Measurements from ENCODE around the gene ADH6.
"Not testable (repeated sequence)": the region's sequence is repeated elsewhere in the genome, so short reads cannot be mapped to it uniquely, and the experiment has no call there.

Gene ADH6

DNA sequence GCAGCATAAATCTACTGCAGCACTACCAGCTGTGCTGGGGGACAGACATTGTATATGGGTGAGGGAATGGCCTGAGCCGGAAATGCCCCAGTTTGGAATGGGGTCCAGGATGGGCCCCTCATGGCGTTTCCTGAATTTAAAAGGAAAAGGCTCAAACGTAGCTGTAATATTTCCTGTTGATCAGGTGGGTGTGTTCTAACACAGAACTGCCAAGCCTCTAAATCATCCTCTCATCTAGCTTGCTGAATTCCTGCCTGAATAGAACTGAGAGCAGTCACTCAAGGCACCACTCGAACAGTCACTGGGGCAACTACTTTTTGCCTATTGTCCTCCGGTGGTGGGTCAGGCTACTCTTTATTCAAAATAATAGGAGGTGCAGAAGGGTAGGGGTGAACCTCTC is 28.7 kb downstream of the ADH6 start:
- DNase-seq (ENCODE audit: low read depth in 2 of 2), result no peak

DNA sequence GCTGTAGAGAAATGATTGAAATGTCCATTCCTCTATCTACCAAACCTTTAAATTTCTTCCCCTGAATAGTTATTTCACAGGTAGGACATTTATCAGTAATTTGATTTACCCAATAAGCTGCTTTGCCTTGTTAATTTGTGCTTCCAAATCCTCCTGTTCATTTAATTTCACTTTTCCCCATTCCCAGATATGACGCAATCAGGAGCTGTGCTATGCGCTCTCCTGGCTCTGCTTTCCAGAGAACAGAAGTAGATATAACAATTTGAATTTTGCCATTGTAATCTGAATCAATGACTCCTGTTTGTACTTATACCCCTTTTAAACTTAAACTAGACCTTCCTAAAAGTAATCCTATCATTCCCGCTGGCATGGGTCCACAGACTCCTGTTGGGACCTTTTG is 29.1 kb downstream of the ADH6 start:
- DNase-seq (ENCODE audit: low read depth in 2 of 2), result not testable (repeated sequence)

DNA sequence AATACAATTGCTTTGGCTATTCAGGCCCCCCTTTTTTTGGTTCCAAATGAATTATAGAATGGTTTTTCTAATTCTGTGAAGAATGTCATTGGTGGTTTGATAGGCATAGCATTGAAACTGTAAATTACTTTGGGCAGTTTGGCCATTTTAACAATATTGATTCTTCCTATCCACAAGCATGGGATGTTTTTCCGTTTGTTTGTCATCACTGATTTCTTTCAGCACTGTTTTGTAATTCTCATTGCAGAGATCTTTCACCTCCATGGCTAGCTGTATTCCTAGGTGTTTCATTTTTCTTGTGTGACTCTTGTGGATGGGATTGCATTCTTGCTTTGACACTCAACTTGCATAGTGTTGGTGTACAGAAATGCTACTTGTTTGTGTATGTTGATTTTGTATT is 33.0 kb downstream of the ADH6 start:
- no peak for DNase-seq (ENCODE audit: low read depth in 2 of 2)

DNA sequence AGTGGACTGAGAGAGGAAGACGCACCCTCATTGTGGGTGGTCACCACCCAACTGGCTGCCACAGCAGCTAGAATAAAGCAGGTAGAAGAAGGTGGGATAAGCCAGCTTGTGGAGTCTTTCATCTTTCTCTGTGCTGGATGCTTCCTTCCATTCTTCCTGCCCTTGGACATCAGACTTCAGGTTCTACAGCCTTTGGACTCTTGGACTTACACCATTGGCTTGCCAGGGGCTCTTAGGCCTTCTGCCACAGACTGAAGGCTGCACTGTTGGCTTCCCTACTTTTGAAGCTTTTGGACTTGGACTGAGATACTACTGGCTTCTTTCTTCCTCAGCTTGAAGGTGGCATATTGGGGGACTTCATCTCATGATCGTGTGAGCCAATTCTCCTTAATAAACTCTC is 33.5 kb downstream of the ADH6 start:
- DNase-seq (ENCODE audit: low read depth in 2 of 2), result no peak

DNA sequence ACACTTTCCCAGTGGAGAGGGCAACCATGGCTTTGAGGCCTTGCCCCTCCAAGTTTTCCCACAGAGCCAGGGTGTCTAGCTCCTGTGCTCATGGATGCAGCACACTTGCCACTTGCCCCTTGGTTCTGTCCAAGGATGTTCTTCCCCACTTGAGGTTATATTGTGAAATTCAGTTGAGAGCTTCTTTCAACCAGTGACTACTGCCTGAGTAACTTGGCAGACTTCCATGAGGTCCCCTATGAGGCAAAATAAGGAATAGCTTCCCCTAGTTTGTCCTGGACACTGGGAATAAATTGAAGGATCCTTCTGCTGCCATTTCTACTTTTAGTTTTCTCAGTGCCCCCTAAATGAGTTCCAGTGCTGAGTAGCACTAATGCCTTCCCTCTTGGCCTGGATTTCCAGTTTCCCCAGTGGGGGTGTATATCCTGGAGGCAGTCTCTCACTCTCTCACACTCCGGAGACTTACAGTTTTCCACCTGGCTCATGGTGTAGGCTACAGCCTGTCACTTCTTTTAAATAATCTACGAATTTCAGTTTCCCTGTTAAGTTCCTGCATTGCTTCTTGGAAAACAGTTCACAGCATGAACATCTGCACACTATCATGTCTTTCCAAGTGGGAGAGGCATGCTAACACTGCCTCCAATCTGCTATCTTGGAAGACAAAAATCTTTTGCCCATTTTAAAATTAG is 38.5 kb downstream of the ADH6 start:
- DNase-seq (ENCODE audit: low read depth in 2 of 2), result no peak

DNA sequence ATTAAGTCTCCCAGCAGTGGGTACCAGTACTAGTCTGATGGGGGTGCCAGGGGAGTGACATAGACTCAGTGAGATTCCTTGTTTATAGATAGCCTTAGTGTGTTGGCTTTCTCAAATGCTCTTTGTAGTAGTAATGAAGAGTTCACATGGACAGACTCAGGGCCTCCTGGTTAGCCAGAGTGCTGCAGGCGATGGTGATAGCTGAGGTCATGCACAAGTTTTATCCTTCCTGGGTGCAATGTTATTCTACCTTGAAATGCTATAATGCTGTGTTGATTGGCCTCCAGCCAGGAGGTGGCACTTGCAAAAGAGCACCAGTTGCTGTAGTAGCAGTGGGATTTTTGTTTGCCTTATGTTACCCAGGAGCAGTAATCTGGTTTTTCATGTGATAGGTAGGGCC is 39.4 kb downstream of the ADH6 start:
- no peak for DNase-seq (ENCODE audit: low read depth in 2 of 2)

DNA sequence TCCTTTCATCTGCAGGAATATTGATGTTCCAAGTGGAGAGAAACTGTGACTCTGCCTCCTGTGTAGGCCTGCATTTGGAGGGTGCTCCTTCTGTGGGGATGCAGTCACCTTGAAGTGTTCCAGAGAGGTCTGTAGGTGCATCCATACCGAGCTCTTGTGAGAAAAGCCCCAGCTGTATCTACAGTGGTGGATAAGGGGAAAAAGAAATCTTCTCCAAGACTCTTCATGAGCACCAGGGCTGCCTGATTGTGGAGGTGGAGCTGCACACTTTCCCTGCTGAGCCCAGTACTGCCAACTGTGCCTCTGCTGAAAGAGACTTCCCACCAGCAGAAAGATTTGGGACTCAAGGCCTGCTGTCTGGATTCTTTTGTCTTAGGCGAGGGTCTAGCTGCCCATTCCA is 39.9 kb downstream of the ADH6 start:
- no peak for DNase-seq (ENCODE audit: low read depth in 2 of 2)

DNA sequence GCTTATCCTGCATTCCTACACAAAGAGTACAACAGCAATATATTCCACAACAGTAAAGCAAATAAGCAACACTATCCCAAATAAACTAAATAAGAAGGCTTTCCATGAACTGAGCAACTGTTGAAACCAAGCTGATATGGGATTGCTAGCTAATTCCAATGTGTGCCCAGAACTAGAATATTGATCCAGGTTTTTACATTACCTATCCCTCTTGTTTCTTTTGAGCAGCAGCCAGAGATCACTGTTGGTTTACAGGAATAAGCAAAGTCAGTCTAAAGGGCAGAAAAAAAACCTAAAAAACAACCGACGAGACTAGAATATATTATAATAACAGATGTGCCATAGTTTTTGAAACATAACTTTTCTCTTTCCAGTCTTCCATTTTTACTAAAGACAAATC is 52.5 kb downstream of the ADH6 start:
- DNase-seq (ENCODE audit: low read depth in 2 of 2), result no peak

DNA sequence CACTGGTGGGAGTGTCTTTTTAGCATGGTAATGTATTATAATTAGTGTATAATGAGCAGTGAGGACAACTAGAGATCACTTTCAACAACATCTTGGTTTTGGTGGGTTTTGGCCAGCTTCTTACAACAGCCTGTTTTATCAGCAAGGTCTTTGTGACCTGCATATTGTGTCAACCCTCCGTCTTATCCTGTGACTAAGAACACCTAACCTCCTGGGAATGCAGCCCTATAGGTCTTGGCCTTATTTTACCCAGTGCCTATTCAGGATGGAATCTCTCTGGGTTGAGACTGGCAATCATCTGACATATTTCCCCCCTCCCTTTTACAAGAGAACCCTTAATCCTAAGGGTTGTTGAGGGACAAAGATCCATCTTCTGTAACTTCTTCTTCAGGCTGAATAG is 53.1 kb downstream of the ADH6 start:
- DNase-seq (ENCODE audit: low read depth in 2 of 2), result no peak

DNA sequence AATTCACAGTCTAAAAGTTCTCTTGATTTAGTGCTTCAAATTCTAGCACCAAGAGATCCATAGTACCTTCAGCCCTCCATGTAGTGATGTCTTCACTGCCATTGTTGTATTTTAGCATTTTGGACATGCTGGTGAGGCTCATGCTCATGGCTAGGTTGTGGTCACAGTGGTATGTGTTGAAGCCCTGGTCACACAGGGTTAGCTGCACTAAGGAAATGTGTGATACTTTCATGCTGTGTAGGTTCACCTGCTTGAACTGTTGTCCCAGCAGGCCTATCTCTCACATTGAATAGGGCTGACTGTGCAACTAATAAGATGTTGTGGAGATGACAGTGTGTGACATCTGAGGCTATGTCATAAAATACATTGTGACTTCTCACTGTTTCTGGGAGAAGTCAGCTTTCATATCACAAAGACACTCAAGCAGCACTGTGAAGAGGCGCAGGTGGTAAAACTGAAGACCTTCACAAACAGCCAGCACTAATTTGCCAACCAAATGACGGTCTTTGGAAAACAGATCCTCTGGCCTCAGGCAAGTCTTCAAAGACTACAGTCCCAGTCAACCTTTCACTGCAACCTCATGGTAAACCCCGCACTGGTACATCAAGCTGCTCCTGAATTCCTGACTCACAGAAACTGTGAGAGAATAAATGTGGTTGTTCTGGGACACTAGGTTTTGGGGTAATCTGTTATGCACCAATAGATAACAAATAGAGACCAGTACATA is 57.5 kb downstream of the ADH6 start:
- no peak for DNase-seq (ENCODE audit: low read depth in 2 of 2)

DNA sequence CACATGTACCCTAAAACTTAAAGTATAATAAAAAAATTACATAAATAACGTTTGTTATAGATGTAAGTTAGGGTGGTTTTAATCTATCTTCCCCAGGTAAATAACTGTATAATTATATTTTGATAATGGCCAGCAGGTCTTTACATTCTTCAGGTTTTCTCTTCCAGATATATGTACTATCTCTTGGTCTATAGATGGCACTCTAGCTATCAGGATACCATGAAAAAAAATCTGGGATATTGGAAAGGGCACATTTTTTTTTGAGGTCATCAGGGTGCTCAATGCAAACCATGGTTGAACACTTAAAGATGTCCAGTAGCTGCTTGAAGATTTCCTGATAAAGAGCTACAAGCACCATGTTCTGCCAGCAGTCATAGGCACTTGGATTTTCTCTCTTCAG is 59.3 kb downstream of the ADH6 start:
- DNase-seq (ENCODE audit: low read depth in 2 of 2), result no peak

DNA sequence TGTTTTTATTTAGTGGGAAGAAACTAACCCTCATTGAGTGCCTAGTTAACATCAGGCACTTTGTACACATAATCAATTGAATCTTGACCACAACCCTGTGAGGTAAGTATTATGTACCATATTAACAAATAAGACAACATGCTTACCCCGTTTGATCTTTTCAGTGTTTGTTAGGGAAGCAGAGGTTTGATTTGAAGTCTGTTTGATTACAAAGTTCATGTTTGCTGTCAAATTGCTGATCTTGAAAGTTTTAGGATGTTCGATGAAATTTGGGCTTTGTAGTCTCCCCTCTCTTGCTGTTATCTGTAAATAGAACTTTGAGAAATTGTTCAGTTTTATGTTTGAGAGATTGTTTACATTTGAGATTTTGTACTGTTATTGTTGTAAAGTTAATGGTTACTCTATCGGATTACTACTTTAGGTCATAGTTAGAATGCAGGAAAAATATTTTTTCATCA is 61.5 kb downstream of the ADH6 start:
- DNase-seq (ENCODE audit: low read depth in 2 of 2), result no peak

DNA sequence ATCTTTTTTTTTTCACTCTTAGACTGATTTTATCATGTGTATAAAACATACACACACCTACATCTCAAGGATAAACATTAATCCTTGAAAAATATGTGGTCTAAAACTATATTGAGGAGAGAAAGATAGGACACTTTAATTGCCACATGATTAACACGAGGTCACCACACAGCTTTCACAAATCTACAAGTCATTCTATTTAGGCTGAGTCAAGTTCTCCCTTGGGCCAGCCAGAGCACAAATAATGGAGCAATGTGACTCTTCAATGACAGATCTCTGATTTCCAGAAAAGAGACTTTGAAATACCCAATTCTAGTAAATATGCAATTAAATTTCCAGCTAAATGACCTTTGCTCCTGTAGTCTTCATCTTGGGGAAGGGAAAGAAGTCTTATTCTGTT is 62.1 kb downstream of the ADH6 start:
- no peak for DNase-seq (ENCODE audit: low read depth in 2 of 2)

DNA sequence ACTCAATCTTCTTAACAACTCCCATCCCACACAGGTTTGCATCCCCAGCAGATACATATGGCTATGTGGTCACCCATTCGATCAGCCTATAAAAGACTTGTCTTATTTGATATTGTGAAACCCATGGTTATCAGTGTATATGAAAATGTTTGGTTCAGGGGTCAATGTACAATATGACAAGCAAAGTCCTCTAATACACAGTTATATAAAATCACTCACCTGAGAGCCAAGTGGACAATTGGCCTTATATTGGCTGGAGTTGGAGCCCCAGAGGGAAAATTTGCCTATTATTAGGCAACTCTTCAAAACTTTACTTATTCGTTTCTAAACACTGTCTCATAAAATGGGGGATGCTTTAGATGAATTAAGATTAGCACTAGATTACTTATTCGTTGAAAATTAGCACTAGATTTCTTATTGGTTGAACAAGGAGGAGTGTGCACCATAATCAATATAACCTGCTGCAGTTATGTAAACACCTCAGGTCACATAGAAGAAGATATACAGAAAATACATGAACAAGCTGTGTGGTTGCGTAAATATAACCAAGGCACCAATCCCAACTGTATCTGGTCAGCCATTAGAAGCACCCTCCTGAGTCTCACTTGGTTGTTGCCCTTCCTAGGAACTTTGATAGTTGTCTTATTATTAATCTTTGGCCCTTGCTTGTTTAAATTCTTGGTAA is 64.2 kb downstream of the ADH6 start:
- DNase-seq (ENCODE audit: low read depth in 2 of 2), result no peak
